Measurements from ENCODE around the gene ABHD16B.

DNA sequence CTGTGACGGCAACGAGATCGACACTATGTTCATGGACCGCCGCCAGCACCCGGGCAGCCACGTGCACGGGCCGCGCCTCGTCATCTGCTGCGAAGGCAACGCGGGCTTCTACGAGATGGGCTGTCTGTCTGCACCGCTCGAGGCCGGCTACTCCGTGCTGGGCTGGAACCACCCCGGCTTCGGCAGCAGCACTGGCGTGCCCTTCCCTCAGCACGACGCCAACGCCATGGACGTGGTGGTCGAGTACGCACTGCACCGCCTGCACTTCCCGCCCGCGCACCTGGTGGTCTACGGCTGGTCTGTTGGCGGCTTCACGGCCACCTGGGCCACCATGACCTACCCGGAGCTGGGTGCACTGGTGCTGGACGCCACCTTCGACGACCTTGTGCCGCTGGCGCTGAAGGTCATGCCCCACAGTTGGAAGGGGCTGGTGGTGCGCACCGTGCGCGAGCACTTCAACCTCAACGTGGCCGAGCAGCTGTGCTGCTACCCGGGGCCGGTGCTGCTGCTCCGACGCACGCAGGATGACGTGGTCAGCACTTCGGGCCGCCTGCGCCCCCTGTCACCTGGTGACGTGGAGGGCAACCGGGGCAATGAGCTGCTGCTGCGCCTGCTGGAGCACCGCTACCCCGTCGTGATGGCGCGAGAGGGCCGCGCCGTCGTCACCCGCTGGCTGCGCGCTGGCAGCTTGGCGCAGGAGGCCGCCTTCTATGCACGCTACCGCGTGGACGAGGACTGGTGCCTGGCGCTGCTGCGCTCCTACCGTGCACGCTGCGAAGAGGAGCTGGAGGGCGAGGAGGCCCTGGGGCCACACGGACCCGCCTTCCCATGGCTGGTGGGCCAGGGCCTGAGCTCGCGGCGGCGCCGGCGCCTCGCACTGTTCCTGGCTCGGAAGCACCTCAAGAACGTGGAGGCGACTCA, 943 bp downstream of the ABHD16B start:
- TF ChIP-seq, protein P1, sequence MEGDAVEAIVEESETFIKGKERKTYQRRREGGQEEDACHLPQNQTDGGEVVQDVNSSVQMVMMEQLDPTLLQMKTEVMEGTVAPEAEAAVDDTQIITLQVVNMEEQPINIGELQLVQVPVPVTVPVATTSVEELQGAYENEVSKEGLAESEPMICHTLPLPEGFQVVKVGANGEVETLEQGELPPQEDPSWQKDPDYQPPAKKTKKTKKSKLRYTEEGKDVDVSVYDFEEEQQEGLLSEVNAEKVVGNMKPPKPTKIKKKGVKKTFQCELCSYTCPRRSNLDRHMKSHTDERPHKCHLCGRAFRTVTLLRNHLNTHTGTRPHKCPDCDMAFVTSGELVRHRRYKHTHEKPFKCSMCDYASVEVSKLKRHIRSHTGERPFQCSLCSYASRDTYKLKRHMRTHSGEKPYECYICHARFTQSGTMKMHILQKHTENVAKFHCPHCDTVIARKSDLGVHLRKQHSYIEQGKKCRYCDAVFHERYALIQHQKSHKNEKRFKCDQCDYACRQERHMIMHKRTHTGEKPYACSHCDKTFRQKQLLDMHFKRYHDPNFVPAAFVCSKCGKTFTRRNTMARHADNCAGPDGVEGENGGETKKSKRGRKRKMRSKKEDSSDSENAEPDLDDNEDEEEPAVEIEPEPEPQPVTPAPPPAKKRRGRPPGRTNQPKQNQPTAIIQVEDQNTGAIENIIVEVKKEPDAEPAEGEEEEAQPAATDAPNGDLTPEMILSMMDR (IDR thresholded peaks at IDR 0.05 in 2 of 3, conservative IDR thresholded peaks at IDR 0.05 in 1 of 3; ENCODE audit: control insufficient read depth in 2 of 3, extremely low read depth in 1 of 3, insufficient read depth in 1 of 3, low read depth in 3 of 3, low read length in 3 of 3), result no peak
- no peak for TF ChIP-seq TAF1 (IDR thresholded peaks at IDR 0.05; ENCODE audit: borderline replicate concordance, low read depth, low read length)
- TF ChIP-seq, protein P2, sequence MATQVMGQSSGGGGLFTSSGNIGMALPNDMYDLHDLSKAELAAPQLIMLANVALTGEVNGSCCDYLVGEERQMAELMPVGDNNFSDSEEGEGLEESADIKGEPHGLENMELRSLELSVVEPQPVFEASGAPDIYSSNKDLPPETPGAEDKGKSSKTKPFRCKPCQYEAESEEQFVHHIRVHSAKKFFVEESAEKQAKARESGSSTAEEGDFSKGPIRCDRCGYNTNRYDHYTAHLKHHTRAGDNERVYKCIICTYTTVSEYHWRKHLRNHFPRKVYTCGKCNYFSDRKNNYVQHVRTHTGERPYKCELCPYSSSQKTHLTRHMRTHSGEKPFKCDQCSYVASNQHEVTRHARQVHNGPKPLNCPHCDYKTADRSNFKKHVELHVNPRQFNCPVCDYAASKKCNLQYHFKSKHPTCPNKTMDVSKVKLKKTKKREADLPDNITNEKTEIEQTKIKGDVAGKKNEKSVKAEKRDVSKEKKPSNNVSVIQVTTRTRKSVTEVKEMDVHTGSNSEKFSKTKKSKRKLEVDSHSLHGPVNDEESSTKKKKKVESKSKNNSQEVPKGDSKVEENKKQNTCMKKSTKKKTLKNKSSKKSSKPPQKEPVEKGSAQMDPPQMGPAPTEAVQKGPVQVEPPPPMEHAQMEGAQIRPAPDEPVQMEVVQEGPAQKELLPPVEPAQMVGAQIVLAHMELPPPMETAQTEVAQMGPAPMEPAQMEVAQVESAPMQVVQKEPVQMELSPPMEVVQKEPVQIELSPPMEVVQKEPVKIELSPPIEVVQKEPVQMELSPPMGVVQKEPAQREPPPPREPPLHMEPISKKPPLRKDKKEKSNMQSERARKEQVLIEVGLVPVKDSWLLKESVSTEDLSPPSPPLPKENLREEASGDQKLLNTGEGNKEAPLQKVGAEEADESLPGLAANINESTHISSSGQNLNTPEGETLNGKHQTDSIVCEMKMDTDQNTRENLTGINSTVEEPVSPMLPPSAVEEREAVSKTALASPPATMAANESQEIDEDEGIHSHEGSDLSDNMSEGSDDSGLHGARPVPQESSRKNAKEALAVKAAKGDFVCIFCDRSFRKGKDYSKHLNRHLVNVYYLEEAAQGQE (IDR thresholded peaks at IDR 0.05; ENCODE audit: low read depth, low read length), result no peak
- no peak for TF ChIP-seq NFYB (IDR thresholded peaks at IDR 0.05; ENCODE audit: insufficient read depth, low read depth, low read length)
- no peak for TF ChIP-seq EP300 (IDR thresholded peaks at IDR 0.05; ENCODE audit: borderline replicate concordance in 1 of 2, control insufficient read depth in 1 of 2, low read depth in 2 of 2, low read length in 2 of 2)
- no peak for TF ChIP-seq MTA3 (IDR thresholded peaks at IDR 0.05; ENCODE audit: borderline replicate concordance, low read length)
- no peak for TF ChIP-seq GABPA (IDR thresholded peaks at IDR 0.05; ENCODE audit: low read depth)
- TF ChIP-seq ZZZ3 (IDR thresholded peaks at IDR 0.05; ENCODE audit: control insufficient read depth, insufficient read length, low read depth), result no peak
- no peak for TF ChIP-seq SP1 (IDR thresholded peaks at IDR 0.05; ENCODE audit: low read depth, low read length)
- no peak for TF ChIP-seq RFX5 (IDR thresholded peaks at IDR 0.05; ENCODE audit: low read depth, low read length)
- TF ChIP-seq EGR1 (IDR thresholded peaks at IDR 0.05; ENCODE audit: borderline replicate concordance in 1 of 2, low read depth in 2 of 2, low read length in 2 of 2), result no peak
- TF ChIP-seq, protein P3, sequence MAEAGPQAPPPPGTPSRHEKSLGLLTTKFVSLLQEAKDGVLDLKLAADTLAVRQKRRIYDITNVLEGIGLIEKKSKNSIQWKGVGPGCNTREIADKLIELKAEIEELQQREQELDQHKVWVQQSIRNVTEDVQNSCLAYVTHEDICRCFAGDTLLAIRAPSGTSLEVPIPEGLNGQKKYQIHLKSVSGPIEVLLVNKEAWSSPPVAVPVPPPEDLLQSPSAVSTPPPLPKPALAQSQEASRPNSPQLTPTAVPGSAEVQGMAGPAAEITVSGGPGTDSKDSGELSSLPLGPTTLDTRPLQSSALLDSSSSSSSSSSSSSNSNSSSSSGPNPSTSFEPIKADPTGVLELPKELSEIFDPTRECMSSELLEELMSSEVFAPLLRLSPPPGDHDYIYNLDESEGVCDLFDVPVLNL (IDR thresholded peaks at IDR 0.05; ENCODE audit: low read depth, low read length), result no peak
- no peak for TF ChIP-seq FOS (IDR thresholded peaks at IDR 0.05; ENCODE audit: borderline replicate concordance, extremely low read depth, insufficient read length)
- TF ChIP-seq, protein P4, sequence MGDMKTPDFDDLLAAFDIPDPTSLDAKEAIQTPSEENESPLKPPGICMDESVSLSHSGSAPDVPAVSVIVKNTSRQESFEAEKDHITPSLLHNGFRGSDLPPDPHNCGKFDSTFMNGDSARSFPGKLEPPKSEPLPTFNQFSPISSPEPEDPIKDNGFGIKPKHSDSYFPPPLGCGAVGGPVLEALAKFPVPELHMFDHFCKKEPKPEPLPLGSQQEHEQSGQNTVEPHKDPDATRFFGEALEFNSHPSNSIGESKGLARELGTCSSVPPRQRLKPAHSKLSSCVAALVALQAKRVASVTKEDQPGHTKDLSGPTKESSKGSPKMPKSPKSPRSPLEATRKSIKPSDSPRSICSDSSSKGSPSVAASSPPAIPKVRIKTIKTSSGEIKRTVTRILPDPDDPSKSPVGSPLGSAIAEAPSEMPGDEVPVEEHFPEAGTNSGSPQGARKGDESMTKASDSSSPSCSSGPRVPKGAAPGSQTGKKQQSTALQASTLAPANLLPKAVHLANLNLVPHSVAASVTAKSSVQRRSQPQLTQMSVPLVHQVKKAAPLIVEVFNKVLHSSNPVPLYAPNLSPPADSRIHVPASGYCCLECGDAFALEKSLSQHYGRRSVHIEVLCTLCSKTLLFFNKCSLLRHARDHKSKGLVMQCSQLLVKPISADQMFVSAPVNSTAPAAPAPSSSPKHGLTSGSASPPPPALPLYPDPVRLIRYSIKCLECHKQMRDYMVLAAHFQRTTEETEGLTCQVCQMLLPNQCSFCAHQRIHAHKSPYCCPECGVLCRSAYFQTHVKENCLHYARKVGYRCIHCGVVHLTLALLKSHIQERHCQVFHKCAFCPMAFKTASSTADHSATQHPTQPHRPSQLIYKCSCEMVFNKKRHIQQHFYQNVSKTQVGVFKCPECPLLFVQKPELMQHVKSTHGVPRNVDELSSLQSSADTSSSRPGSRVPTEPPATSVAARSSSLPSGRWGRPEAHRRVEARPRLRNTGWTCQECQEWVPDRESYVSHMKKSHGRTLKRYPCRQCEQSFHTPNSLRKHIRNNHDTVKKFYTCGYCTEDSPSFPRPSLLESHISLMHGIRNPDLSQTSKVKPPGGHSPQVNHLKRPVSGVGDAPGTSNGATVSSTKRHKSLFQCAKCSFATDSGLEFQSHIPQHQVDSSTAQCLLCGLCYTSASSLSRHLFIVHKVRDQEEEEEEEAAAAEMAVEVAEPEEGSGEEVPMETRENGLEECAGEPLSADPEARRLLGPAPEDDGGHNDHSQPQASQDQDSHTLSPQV (IDR thresholded peaks at IDR 0.05), result no peak
